HG02678 (cell line): ENCODE results near the gene MDM2.
"Not testable (repeated sequence)": the region's sequence is repeated elsewhere in the genome, so short reads cannot be mapped to it uniquely, and the experiment has no call there.

Experiments used
- ATAC-seq: cut with Tn5 transposase; IDR thresholded peaks from one replicate; pipeline ENCODE4 v1.9.1; 2021; ENCODE audit warnings: mild to moderate bottlenecking, moderate library complexity; ENCODE audit not compliant: unreplicated experiment

Gene MDM2

GRCh38 chr12:68824597-68825250 is 16.7 kb downstream of the MDM2 start:
- no peak for ATAC-seq

DNA sequence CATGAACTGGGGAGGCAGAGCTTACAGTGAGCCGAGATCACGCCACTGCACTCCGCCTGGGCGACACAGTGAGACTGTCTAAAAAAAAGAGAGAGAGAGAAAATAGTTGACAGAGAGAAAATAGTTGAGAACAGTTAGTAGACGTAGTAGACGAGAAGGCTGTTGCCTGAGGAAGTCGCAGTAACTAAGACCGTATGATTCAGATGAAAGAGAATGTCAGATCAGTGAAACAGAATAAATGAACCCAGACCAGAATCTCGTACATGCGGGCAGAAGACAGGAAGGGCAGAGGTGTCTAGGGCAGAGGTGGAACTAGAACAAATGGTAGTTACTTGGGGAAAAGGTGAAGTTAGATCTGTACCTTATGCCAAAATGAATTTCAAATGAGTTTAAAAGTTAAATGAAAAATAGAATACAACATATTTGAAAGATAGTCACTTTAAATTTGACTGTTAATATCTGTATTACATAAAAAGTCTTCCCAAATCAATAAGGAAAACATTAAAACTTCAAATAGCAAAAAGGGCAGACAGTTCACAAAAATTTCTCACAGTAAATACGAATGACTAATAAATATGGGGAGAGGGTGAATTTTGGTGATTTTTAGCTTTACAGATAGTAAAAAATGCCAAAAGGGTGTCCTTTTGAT is 17.7 kb downstream of the MDM2 start:
- ATAC-seq = no peak

DNA sequence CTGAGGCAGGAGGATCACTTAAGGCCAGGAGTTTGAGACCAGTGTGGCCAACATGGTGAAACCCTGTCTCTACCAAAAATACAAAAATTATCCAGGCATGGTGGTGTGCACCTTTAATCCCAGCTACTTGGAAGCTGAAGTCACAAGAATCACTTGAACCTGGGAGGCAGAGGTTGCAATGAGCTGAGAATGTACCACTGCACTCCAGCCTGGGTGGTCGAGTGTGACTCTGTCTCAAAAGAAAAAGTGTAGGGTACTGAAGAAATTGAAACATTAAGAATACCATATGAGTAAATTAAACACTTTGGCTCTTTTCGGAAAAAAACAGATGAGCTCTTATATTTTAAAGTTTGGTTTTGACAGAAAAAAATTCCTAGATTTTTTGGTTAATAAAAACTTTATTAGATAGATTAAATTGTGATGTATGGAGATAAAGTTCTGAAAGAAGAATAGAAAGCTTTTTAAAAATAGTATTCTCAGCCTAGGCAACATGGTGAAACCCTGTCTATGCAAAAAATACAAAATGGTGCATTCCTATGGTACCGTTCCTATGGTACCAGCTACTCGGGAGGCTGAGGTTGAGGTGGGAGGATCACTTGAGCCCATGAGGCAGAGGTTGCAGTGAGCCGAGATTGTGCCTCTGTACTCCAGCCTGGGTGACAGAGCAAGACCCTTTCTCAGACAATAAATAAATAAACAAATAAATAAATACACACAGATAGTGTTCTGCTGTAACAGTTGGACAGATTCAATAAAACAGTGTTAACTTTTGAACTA is 20.1 kb downstream of the MDM2 start:
- ATAC-seq = no peak

DNA sequence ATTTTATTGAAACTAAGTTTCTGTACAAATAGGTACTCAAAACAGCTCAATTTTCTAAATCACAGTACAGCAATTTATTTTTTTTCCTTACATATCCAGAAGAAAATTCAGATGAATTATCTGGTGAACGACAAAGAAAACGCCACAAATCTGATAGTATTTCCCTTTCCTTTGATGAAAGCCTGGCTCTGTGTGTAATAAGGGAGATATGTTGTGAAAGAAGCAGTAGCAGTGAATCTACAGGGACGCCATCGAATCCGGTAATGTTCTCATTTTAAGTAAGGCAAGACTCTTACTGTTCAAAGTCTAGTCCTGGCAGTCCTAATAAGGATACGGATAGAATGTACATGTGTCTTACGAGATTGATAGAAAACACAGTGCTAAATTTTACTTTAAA is 20.7 kb downstream of the MDM2 start:
- ATAC-seq = no peak

GRCh38 chr12:68831272-68831671 is 23.3 kb downstream of the MDM2 start:
- ATAC-seq = no peak

- ATAC-seq = no peak
Measured at GRCh38 chr12:68831751-68832503, 23.9 kb downstream of the MDM2 start.

GRCh38 chr12:68832504-68832867 is 24.5 kb downstream of the MDM2 start:
- no peak for ATAC-seq

GRCh38 chr12:68833508-68833907 is 25.5 kb downstream of the MDM2 start:
- ATAC-seq = no peak

DNA sequence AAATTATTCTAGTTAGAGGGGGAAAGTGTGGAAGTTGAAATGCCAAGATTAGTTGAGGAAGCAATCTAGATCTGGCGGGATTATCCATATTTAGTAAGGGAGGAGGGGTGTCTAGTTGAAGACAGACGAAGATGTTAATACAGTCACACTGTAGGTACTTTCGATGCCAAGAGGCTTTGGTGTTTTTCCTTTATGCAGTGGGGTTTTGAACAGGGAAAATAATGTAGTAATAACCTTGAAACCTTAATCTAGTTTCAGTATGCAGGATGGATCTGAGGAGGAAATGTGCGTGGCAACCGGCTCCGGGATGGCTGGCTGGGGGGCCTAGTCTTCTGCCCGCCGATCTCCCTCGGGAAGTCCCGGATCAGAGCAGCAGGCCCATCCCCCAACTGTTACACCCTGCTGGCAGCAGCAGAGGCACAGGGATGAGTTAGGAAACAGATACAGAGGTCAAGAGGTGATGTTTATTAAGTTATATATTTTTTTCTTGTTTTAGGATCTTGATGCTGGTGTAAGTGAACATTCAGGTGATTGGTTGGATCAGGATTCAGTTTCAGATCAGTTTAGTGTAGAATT is 27.4 kb downstream of the MDM2 start:
- ATAC-seq = no peak

DNA sequence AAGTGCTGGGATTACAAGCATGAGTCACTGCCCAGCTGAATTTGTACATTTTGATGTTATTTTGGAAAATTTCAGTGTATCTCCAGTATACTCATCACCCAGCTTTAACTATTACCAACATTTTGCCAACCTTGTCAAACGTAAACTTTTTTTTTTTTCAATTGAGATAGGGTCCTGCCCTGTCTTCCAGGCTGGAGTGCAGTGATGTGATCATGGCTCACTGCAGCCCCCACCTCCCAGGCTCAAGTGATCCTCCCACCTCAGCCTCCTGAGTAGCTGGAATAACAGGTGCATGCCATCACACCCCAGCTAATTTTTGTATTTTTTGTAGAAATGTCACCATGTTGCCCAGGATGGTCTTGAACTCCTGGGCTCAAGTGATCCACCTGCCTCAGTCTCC is 29.2 kb downstream of the MDM2 start:
- no peak for ATAC-seq

DNA sequence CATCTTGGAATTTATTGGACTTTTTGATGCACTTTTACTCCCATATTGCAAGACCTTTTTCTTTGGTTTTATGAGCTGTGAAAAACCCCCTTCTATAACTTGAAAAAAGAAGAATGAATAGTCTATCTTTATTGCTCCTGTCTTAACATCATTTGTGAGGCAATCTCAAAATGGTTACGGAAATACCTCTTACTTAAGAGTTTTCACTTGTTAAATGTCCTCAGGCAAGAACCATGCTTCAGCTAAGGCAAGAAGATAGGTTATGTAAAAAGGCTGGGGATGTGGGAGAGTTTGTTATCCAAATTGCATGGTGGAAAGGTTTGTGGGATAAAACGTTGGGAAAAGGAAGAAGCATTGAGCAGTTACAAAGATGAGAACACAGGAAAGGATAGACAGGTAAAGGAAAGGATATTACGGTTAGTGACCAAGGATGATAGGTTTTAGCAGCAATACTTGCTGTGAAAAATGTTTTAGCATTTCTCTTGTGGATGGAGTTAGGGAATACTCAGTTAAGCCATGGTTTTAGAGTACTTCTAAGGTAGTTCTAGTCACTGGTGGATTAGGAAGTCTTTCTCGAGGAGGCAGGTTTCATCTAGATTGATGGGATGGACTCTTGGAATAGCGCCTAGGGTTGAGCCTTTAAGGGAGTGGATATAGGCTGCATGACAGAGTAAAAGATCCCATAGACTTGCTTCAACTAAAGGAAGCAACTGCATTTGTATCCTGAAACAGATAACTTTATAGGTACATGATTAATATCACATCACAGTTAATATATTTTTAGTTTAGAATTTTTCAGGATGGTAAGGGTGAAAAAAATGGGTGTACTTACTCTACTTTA is 30.3 kb downstream of the MDM2 start:
- ATAC-seq = no peak

GRCh38 chr12:68839183-68840147 is 31.5 kb downstream of the MDM2 start:
- ATAC-seq = no peak

DNA sequence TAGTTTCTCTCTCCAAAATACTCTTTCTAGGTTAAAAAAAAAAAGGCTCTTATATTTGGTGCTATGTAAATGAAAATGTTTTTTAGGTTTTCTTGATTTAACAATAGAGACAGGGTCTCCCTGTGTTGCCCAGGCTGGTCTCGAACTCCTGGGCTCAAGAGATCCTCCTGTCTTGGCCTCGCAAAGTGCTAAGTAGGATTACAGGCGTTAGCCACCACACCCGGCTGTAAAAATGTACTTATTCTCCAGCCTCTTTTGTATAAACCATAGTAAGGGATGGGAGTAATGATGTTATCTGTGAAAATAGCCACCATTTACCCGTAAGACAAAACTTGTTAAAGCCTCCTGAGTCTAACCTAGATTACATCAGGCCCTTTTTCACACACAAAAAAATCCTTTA is 33.2 kb downstream of the MDM2 start:
- ATAC-seq = not testable (repeated sequence)

- no peak for ATAC-seq
Measured at GRCh38 chr12:68841717-68842116, 33.7 kb downstream of the MDM2 start.

GRCh38 chr12:68842123-68842522 is 34.1 kb downstream of the MDM2 start:
- ATAC-seq = no peak

GRCh38 chr12:68842784-68843567 is 35.0 kb downstream of the MDM2 start:
- ATAC-seq = no peak

- ATAC-seq = no peak
Measured at GRCh38 chr12:68844318-68844745, 36.4 kb downstream of the MDM2 start.
